HG03139 (cell line): Measurements from ENCODE around the gene ASIC3.

Experiments used
- ATAC-seq: cut with Tn5 transposase; IDR thresholded peaks from one replicate; pipeline ENCODE4 v1.9.1; 2021; ENCODE audit not compliant: unreplicated experiment

The ASIC3 gene

GRCh38 chr7:151069841-151070573 lies 21.7 kb downstream of the ASIC3 start:
- no peak for ATAC-seq

GRCh38 chr7:151070574-151070960 lies 22.2 kb downstream of the ASIC3 start:
- ATAC-seq = no peak

- ATAC-seq = no peak
Observed at GRCh38 chr7:151071032-151071866, 22.9 kb downstream of the ASIC3 start.

GRCh38 chr7:151073990-151074389 lies 25.7 kb downstream of the ASIC3 start:
- no peak for ATAC-seq

GRCh38 chr7:151074817-151075661 lies 26.7 kb downstream of the ASIC3 start:
- no peak for ATAC-seq

GRCh38 chr7:151075662-151075971 lies 27.3 kb downstream of the ASIC3 start:
- no peak for ATAC-seq

GRCh38 chr7:151075978-151076426 lies 27.7 kb downstream of the ASIC3 start:
- ATAC-seq = no peak

- ATAC-seq = no peak
Observed at GRCh38 chr7:151076863-151077704, 28.8 kb downstream of the ASIC3 start.

- ATAC-seq = no peak
Observed at GRCh38 chr7:151077705-151078232, 29.4 kb downstream of the ASIC3 start.

- no peak for ATAC-seq
Observed at GRCh38 chr7:151078233-151079040, 30.1 kb downstream of the ASIC3 start.

GRCh38 chr7:151079199-151079910 lies 31.0 kb downstream of the ASIC3 start:
- ATAC-seq = no peak

GRCh38 chr7:151080067-151080521 lies 31.8 kb downstream of the ASIC3 start:
- ATAC-seq = no peak

GRCh38 chr7:151080522-151081169 lies 32.3 kb downstream of the ASIC3 start, which contains the start of gene FASTK:
FASTK (minus strand) TSS chr7:151080809; CDS start chr7:151080766, 43 bp downstream.
- peak; percentile 74 for ATAC-seq

- ATAC-seq = no peak
Observed at GRCh38 chr7:151081170-151082101, 33.1 kb downstream of the ASIC3 start.

- ATAC-seq = no peak
Observed at GRCh38 chr7:151082141-151083070, 34.1 kb downstream of the ASIC3 start.
